ENCODE measurements around the gene FBH1. TPM values are rescaled to one million over a fixed set of nuclear protein-coding genes. Genes with fewer than 3 reads are reported as not detected.
"Not testable (repeated sequence)": the region's sequence is repeated elsewhere in the genome, so short reads cannot be mapped to it uniquely, and the experiment has no call there.

Gene FBH1
- total and polyA plus RNA-seq, 9 of the 15 experiments (the other 6 are each of a cell fraction or from before 2014, with no cell fraction given): 13.4 to 108 (median 77.8) TPM

- no peak for TF ChIP-seq CHD2 (IDR thresholded peaks at IDR 0.05; ENCODE audit: low read depth, low read length)
- no peak for TF ChIP-seq ZNF830 (CRISPR knock-in tag; IDR thresholded peaks at IDR 0.05)
Measured at GRCh38 chr10:5844345-5845055, 45.5 kb upstream of the FBH1 start (continued).

DNA sequence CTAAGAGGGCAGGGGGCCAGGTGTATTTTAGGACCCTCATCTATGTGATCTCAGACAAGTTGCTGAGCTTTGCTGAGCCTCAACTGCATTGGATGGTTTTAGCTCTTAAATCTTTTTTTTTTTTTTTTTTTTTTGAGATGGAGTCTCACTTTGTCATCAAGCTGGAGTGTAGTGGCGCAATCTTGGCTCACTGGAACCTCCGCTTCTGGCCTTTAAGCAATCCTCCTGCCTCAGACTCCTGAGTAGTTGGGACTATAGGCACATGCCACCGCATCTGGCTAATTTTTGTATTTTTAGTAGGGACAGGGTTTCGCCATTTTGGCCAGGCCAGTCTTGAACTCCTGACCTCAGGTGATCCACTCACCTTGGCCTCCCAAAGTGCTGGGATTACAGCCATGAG, 43.4 kb upstream of the FBH1 start:
- H4K20me1 ChIP-seq (replicated peaks; ENCODE audit: control insufficient read depth, insufficient read depth, low read length); H3K9me3 ChIP-seq (replicated peaks; ENCODE audit: control insufficient read depth, insufficient read depth, low read depth, low read length); ATAC-seq; H3K4me2 ChIP-seq (ENCODE audit: insufficient read depth, low read length); H3K27me3 ChIP-seq (ENCODE audit: control insufficient read depth in 2 of 2, insufficient read depth in 2 of 2, low read length in 2 of 2); H3K79me2 ChIP-seq (ENCODE audit: control insufficient read depth, insufficient read depth, low read length); H3K4me1 ChIP-seq (replicated peaks in 1 of 2; ENCODE audit: control insufficient read depth in 2 of 2, insufficient read depth in 2 of 2, low read length in 2 of 2); BruUV-seq (replicated peaks); in situ Hi-C loops (cut with MboI); H3K36me3 ChIP-seq (ENCODE audit: control insufficient read depth, insufficient read depth, low read length); H3K4me3 ChIP-seq; CTCF ChIA-PET (ENCODE audit: low intra/inter-chr PET ratio); H3K9ac ChIP-seq (ENCODE audit: insufficient read depth in 1 of 2, low read depth in 2 of 2, low read length in 2 of 2); H3K9me1 ChIP-seq (ENCODE audit: control insufficient read depth, insufficient read depth, low read length); DNase-seq (ENCODE audit: extremely low read depth in 1 of 4, low spot score in 3 of 4); H3K27ac ChIP-seq (ENCODE audit: extremely low read depth, low read depth, low read length): not testable (repeated sequence)
- H2AFZ ChIP-seq (ENCODE audit: low read depth, low read length): peak overlapping the region; percentile 84
- intact Hi-C loops (cut with micrococcal nuclease): loop anchor here (5.0 kb wide), 1 partner anchor 34 kb away; the partner anchor contains the start of gene GDI2
- peak; percentile 35 for FAIRE-seq
- TF ChIP-seq CEBPB (tag; IDR thresholded peaks at IDR 0.05): peak; percentile 58
- 0 out of 2 replicates have a peak, but pooled peaks have one; percentile 6 for TF ChIP-seq ZNF384 (IDR thresholded peaks at IDR 0.05; ENCODE audit: low read depth, low read length)
- 93% methylated on average over 2 of the region's 4 CpGs for WGBS (ENCODE audit: insufficient coverage, low coverage, missing lambda C conversion rate)
- POLR2A ChIA-PET: interaction anchor here (1.3 kb wide), 1 partner anchor 33 kb away, joined by 4 read pairs; the partner anchor contains the start of gene GDI2

Data from K562 (cell line).